Measurements from ENCODE around the gene EIF4ENIF1. TPM values are rescaled to one million over a fixed set of nuclear protein-coding genes. Genes with fewer than 3 reads are reported as not detected.

EIF4ENIF1 gene
- total RNA-seq, 1 experiment from 2014 or later: 36.3 TPM

- Histone ChIP-seq H3K23ac (ENCODE audit: insufficient read length, low read depth, low read length) (no peak overlapping the region), H3K4me2 (ENCODE audit: insufficient read depth, insufficient read length, low read length) (no peak overlapping the region), H3K14ac (ENCODE audit: insufficient read depth, low read length) (no peak overlapping the region), H2AFZ (ENCODE audit: low read length) (no peak overlapping the region), H3K18ac (ENCODE audit: insufficient read length, low read depth, low read length) (no peak overlapping the region), H4K8ac (replicated peaks; ENCODE audit: insufficient read length, low read depth, low read length) (no peak overlapping the region), H3T11ph (ENCODE audit: low read length) (no peak overlapping the region), H3K27me3 (ENCODE audit: insufficient read depth, low read length) (no peaks in the 10 kb centered on the region), H2BK12ac (ENCODE audit: insufficient read length, low read depth, low read length) (no peak overlapping the region), H2BK120ac (ENCODE audit: low read depth, low read length, poor library complexity, severe bottlenecking) (no peak overlapping the region), H3K4ac (ENCODE audit: low read depth, low read length) (no peak overlapping the region), H2BK5ac (ENCODE audit: insufficient read length, low read length) (no peak overlapping the region), H4K5ac (ENCODE audit: insufficient read length, low read depth, low read length) (no peak overlapping the region), H3K79me2 (ENCODE audit: insufficient read depth, low read length) (no peaks in the 10 kb centered on the region), H3K27ac (ENCODE audit: insufficient read length, low read depth, low read length) (no peak overlapping the region), H2BK15ac (ENCODE audit: low read depth, low read length) (no peak overlapping the region), H2AK5ac (ENCODE audit: insufficient read length, low read length) (no peak overlapping the region), H4K91ac (ENCODE audit: insufficient read length, low read depth, low read length) (no peak overlapping the region), H3K56ac (ENCODE audit: insufficient read length, low read depth, low read length) (no peak overlapping the region), H3K23me2 (ENCODE audit: insufficient read length, low read depth, low read length, poor library complexity, severe bottlenecking) (no peaks in the 10 kb centered on the region), H4K20me1 (ENCODE audit: control insufficient read depth, insufficient read depth, insufficient read length) (no peaks in the 10 kb centered on the region), H2BK20ac (ENCODE audit: low read depth, low read length, poor library complexity, severe bottlenecking) (no peak overlapping the region), H3K9ac (ENCODE audit: extremely low read depth, insufficient read length, low read length) (no peak overlapping the region), H3K79me1 (ENCODE audit: insufficient read depth, low read depth, low read length, poor library complexity, severe bottlenecking) (no peaks in the 10 kb centered on the region), H3K9me3 (ENCODE audit: control insufficient read depth, low read depth, low read length) (no peaks in the 10 kb centered on the region), H3K4me1 (ENCODE audit: insufficient read depth, low read length) (no peaks in the 10 kb centered on the region)
- H3K27me3 Mint-ChIP-seq (ENCODE audit: low read depth): no peaks in the 10 kb centered on the region
- peak overlapping the region in 1 of 3 experiments; percentile 44; a peak in 1 of 7 replicates for H3K27ac Mint-ChIP-seq
- no peaks in the 10 kb centered on the region for H3K4me1 Mint-ChIP-seq
- no peak for TF ChIP-seq CTCF (conservative IDR thresholded peaks at IDR 0.05)
- H3K9me3 Mint-ChIP-seq: no peaks in the 10 kb centered on the region
- no peak for DNase-seq
- H3K36me3 Mint-ChIP-seq (ENCODE audit: insufficient read depth in 1 of 3, low read depth in 3 of 3): peaks cover 0 to 10% (median 0%) of the 10 kb centered on the region in 3 experiments; a peak in 5 of 7 replicates
- H3K4me3 Mint-ChIP-seq: no peak overlapping the region
- no CpG with 5 or more reads among the region's 5 CpGs for WGBS (ENCODE audit: extremely low coverage, insufficient read length, low lambda C conversion rate)
Measured at GRCh38 chr22:31533374-31533773, 43.7 kb upstream of the EIF4ENIF1 start.

Data from H9 (cell line).